GM04503 (cell line): ENCODE results near the gene FANCC.

Experiments used
- DNase-seq: peaks from one replicate; pipeline ENCODE4 v3.0.0-alpha.2; 2012; ENCODE audit warnings: low read depth

The FANCC gene

GRCh38 chr9:95101326-95101725 lies 216.2 kb downstream of the FANCC start:
- no peak for DNase-seq

- peak; percentile 27 for DNase-seq
Measured at GRCh38 chr9:95100071-95100627, 217.4 kb downstream of the FANCC start.

- DNase-seq, result no peak
Measured at GRCh38 chr9:95099321-95100070, 218.0 kb downstream of the FANCC start.

GRCh38 chr9:95098391-95098921 lies 219.1 kb downstream of the FANCC start:
- DNase-seq, result no peak

GRCh38 chr9:95097279-95097678 lies 220.2 kb downstream of the FANCC start:
- DNase-seq, result no peak

GRCh38 chr9:95096807-95097206 lies 220.7 kb downstream of the FANCC start:
- DNase-seq, result no peak

- no peak for DNase-seq
Measured at GRCh38 chr9:95096381-95096780, 221.1 kb downstream of the FANCC start.

- no peak for DNase-seq
Measured at GRCh38 chr9:95095641-95096355, 221.7 kb downstream of the FANCC start.

GRCh38 chr9:95094002-95094401 lies 223.5 kb downstream of the FANCC start:
- DNase-seq, result no peak

- DNase-seq, result no peak
Measured at GRCh38 chr9:95093586-95093985, 223.9 kb downstream of the FANCC start.

- DNase-seq, result peak; percentile 33
Measured at GRCh38 chr9:95092262-95093072, 225.0 kb downstream of the FANCC start.

GRCh38 chr9:95091601-95092261 lies 225.8 kb downstream of the FANCC start:
- DNase-seq, result no peak

GRCh38 chr9:95090871-95091577 lies 226.5 kb downstream of the FANCC start:
- DNase-seq, result no peak

GRCh38 chr9:95090023-95090791 lies 227.3 kb downstream of the FANCC start:
- DNase-seq, result no peak

- no peak for DNase-seq
Measured at GRCh38 chr9:95089257-95090022, 228.1 kb downstream of the FANCC start.

GRCh38 chr9:95088421-95089161 lies 228.9 kb downstream of the FANCC start:
- no peak for DNase-seq

- no peak for DNase-seq
Measured at GRCh38 chr9:95087659-95088242, 229.8 kb downstream of the FANCC start.

GRCh38 chr9:95086564-95086955 lies 230.9 kb downstream of the FANCC start:
- DNase-seq, result no peak
